ELR (cell line): ENCODE results near the gene GPR78.

Experiments used
- DNase-seq: peaks from one replicate; pipeline ENCODE4 v3.0.0-alpha.2; 2015; ENCODE audit warnings: low read depth

GPR78 gene, protein sequence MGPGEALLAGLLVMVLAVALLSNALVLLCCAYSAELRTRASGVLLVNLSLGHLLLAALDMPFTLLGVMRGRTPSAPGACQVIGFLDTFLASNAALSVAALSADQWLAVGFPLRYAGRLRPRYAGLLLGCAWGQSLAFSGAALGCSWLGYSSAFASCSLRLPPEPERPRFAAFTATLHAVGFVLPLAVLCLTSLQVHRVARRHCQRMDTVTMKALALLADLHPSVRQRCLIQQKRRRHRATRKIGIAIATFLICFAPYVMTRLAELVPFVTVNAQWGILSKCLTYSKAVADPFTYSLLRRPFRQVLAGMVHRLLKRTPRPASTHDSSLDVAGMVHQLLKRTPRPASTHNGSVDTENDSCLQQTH

DNA sequence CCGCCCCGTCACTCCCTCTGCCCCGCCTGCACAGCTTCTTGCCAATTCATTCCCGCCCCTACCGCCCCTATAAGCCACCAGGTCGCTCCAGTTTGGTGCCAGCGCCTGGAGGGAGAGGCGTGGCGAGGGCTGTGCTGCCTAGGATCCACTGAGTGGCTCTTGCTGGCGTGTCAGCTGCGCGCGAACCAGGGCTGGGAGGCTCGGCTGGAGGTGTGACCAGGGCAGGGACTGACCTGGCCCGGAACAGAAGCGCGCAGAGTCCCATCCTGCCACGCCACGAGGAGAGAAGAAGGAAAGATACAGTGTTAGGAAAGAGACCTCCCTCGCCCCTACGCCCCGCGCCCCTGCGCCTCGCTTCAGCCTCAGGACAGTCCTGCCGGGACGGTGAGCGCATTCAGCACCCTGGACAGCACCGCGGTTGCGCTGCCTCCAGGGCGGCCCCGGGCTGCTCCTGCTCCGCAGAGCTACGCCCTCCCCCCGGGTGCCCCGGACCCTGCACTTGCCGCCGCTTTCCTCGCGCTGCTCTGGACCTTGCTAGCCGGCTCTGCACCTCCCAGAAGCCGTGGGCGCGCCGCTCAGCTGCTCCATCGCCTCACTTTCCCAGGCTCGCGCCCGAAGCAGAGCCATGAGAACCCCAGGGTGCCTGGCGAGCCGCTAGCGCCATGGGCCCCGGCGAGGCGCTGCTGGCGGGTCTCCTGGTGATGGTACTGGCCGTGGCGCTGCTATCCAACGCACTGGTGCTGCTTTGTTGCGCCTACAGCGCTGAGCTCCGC lies at the start of gene GPR78:
Gene GPR78, plus strand, starts transcription at position 72 of the 773 bp plus-strand sequence. Its CDS starts 591 bp downstream, at position 663.
- DNase-seq = peak; percentile 37

DNA sequence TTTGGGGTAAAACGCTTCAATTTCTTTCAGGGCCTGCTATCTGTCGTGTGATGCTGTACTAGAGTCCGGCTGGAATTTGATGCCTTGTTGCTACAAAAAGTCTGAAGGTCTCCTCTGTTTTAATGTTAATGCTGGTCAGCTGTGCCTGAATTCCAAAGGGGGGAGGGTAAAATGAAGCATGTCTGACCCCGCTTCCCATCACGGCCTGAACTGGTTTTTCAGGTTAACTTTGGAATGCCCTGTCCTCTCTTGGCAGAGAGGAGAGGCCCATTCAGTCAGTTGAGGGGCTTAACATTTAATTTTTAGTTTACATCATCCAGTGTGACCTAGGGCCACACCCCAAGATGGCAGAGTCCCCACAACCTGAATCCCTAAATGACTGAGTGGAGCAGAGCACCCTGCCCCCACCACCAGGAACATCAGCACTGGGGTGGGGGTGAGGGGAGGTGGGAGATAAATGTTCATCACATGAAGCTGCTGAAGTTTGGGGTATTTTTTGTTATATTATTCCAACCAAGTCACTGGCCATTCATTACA lies 47.9 kb upstream of the GPR78 start:
- no peak for DNase-seq

- no peak for DNase-seq
These were observed 46.8 kb upstream of the GPR78 start for GRCh38 chr4:8533274-8533865.

- no peak for DNase-seq
These were observed 46.1 kb upstream of the GPR78 start for GRCh38 chr4:8534129-8534528.

GRCh38 chr4:8534611-8535010 lies 45.6 kb upstream of the GPR78 start:
- DNase-seq = no peak

DNA sequence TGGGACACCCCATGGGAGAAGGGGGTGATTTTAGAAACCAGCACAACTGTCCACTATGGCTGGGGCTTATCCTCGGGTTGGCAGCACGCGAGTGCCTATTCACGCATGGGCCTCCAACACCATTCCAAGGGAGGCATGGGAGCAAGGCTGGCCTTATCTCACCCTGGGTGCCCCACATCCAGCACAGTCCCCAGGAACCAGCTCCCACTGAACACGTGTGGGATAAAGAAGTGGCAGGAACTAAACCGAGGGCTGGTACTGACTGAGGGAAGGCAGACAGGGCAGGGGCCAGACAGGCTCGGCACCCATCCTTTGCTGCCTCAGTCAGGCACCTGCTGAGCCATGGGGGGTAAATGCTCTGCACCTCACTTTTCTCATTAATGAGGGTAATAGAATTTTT lies 43.7 kb upstream of the GPR78 start:
- no peak for DNase-seq

DNA sequence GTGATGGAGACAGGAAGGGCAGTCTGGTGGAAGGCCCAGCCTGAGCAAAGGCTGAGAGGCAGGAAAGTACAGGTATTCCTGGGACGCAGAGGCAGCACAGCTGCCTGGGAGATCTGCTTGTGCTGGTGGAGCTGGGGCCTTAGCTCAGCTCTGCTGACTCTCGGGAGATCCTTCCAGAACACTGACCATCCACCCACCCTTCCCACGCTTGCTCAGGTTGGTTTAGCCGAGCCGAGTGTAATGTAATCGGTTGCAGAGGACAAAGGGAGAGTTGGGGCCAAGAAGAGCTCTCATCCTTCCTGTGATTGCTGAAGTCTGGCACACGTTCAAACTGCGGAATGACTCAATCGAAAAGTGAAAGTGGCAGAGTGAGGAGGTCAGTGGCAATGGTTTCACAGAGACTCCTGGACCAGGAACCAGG lies 43.1 kb upstream of the GPR78 start:
- peak; percentile 93 for DNase-seq

- no peak for DNase-seq
These were observed 42.0 kb upstream of the GPR78 start for GRCh38 chr4:8538076-8538702.

DNA sequence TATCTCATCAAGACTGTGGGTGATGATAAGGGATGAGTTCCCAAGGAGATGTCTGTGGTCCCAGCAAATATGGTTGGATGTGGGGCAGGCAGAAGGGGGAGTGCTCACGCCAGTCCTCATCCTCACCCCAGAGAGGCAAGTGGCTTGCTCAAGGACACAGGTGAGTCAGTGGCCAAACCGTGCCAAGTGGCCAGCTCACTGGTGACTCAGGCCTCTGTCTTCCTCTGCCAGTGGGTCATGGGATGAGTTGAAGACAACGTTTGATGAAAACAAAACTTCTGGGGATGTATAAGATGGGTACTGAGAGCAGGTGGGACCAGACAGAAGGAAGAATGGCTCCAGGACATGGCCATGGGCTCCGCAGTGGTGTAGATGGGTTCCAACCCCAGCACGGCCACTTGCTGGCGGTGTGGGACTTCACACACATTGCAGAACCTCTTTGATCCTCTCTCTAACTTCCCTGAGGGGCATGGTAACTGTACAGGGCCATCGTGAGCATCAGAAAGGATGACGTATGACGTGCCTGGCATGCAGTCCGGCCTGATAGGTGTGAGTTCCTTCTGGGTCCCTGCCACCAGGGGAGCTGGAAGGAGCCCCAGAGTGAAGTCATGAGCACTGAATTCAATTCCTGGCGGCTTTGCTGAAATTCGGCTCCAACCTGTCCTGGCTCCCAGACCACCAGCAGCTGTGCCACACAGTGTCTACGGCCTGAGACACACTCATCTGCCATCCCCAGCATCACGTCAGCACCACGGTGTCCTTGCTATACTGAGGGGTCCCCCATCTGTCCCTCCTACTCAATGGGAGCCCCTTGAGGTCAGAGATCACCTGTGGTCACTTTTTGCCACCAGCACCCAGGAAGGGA lies 41.3 kb upstream of the GPR78 start:
- DNase-seq = peak; percentile 95

GRCh38 chr4:8539661-8540060 lies 40.5 kb upstream of the GPR78 start:
- no peak for DNase-seq

- no peak for DNase-seq
These were observed 40.1 kb upstream of the GPR78 start for GRCh38 chr4:8540072-8540471.

DNA sequence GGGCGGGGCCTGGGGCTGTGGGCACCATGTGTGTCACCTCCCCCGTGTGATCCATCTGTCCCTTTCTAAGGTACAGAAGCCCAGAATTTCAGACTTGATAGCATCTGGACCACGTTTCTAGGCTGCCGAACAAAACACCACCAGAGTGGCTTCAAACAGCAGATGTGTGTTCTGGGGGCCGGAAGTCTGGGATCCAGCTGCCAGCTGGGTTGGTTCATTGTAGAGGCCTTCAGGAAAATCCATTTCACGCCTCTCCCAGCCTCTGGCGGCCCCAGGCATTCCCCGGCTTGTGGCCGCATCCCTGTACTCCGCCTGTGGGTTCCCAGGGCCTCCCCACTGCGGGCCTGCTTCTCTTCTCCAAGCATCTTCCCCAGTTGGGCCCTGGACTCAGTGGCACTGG lies 39.6 kb upstream of the GPR78 start:
- DNase-seq = no peak

DNA sequence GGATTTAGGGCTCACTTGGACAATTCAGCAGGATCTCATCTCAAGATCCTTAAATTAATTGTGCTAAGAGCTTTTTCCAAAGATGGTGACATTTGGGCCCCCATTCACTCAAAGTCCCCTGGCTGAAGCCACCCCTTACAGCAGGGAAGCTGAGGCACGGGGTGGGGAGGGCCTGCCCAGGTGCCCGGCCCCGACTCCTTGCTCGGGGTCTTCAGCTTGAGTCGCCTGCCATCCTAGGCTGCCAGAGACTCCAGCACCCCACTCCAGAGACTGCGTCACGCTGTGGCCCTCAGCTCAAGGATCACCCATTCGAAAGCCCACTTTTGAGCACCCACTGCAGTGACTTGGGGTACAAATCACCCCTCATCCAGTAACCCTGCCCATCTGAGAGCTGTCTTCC lies 39.2 kb upstream of the GPR78 start:
- DNase-seq = no peak

DNA sequence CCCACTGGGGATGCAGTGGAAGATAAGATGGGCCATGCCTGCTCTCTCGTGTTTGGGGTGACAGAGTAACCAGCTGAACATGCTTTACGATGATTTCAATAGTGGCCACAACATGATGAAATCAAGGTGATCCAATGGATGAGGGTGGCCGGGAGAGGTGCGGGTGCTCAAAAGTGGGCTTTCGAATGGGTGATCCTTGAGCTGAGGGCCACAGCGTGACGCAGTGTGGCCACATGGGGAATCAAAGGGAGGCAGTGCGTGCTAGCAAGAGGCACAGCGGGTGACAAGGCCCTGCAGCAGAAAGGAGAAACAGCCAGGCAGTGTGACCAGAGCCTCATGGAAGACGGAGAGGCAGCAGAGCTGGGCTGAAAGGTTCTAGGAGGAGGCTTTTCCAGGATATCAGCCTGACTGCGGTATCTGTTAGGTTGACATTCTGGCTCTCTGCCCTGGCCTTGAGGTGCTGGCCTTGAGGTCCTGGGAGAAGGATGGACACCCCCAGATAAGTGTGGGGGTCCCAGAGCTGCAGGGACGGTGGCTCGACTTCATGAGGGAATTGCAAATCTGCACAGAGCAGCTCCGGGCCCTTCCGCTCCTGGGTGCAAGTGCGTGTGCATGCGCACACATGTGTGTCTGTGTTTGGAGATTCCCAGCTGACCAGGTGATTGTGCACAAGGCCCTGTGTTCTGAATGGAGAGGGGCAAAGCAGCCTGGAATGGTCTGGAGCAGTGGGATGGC lies 38.0 kb upstream of the GPR78 start:
- no peak for DNase-seq

- peak; percentile 70 for DNase-seq
These were observed 37.2 kb upstream of the GPR78 start for GRCh38 chr4:8542776-8543525.

- DNase-seq = no peak
These were observed 36.6 kb upstream of the GPR78 start for GRCh38 chr4:8543623-8544022.

DNA sequence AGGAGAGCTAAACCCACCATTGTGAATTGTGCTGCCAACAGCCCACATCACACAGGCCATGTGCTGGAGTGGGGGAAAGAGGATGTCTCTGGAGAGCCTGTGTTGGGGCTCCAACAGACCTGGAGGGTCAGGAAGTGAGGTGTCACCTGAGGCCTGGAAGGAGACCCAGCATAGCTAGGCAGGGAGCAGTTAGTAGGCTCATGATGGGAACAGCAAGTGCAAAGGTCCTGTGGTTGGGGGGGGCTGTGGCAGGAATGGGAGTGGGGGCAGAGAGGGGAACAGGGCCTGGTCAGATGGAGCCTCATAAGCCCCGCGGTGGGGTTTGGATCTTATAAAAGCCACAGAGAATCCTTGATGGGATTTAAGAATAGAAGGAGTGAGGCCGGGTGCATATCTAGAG lies 35.9 kb upstream of the GPR78 start:
- no peak for DNase-seq

- DNase-seq = no peak
These were observed 35.3 kb upstream of the GPR78 start for GRCh38 chr4:8544741-8545438.

GRCh38 chr4:8545439-8545765 lies 34.8 kb upstream of the GPR78 start:
- no peak for DNase-seq

- no peak for DNase-seq
These were observed 33.5 kb upstream of the GPR78 start for GRCh38 chr4:8546766-8547107.
